GM18870 (cell line): Measurements from ENCODE around the gene DHX32.
"Not testable (repeated sequence)": the region's sequence is repeated elsewhere in the genome, so short reads cannot be mapped to it uniquely, and the experiment has no call there.

ENCODE experiments used
- ATAC-seq: cut with Tn5 transposase; IDR thresholded peaks from one replicate; pipeline ENCODE4 v1.9.1; 2021; ENCODE audit warnings: moderate library complexity; ENCODE audit not compliant: unreplicated experiment

DHX32 gene

DNA sequence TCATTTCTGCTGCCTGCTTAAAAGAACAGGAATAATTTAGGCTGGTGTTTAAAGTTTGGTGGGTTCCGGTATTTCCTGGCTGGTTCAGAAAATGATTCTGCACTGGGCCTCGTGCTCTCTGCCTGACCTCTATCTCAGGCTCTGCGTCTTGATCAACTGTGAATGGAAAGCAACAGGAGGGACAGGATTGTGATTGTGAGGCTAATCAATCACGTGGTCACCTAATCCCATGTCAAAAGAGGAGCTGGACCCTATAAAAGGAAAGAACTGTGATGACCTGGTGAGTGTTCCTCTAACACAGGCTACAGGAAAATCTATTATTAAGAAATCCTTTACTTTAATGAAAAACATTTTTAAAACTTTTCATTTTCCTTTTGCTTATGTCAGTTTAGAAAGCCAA, at the start of gene DHX32:
Gene DHX32, minus strand, starts transcription at position 101 of the 400 bp plus-strand sequence. CDS start 468 bp downstream, outside the sequence.
- no peak for ATAC-seq

- no peak for ATAC-seq
Measured at GRCh38 chr10:125929618-125930017, 48.5 kb upstream of the DHX32 start.

GRCh38 chr10:125928928-125929585, 48.0 kb upstream of the DHX32 start:
- ATAC-seq, result no peak

DNA sequence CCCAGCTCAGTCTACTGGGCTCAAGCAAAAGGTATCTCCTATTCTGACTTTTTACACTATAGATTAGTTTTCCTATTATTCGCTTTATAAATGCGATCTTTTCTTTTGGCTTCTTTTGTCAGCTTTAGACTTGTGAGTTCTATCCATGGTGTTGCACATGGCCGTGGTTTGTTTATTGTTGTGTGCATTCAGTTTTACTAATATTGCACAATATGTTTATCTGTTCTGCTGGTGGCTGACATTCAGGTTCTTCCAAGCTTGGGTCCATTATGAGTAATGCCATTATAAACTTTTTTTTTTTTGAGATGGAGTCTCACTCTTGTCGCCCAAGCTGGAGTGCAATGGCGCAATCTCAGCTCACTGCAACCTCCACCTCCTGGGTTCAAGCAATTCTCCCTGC, 46.2 kb upstream of the DHX32 start:
- not testable (repeated sequence) for ATAC-seq

- ATAC-seq, result no peak
Measured at GRCh38 chr10:125926247-125926646, 45.2 kb upstream of the DHX32 start.

DNA sequence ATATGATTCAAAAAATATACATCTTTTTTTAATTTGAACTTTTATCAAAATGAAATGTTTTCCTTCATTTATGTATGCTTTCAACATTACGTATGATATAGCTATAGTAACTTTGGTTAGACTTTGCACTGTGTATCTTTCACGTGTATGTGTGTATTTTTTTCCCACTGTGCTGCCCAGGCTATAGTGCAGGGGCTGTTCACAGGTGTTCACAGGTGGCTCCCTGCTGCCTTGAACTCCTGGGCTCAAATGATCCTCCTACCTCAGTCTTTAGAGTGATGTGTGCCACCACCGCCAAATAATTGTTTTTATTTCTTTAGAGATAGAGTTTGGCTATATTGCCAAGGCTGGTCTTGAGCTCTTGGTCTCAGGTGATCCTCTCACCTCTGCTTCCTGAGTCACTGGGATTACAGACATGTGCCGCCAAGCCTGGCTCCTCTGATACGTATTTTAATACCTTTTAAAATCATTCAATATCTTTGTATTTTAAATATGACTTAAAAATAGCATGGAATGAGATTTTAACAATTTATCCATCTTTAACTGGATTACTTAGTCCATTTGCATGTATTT, 44.3 kb upstream of the DHX32 start:
- ATAC-seq, result no peak

DNA sequence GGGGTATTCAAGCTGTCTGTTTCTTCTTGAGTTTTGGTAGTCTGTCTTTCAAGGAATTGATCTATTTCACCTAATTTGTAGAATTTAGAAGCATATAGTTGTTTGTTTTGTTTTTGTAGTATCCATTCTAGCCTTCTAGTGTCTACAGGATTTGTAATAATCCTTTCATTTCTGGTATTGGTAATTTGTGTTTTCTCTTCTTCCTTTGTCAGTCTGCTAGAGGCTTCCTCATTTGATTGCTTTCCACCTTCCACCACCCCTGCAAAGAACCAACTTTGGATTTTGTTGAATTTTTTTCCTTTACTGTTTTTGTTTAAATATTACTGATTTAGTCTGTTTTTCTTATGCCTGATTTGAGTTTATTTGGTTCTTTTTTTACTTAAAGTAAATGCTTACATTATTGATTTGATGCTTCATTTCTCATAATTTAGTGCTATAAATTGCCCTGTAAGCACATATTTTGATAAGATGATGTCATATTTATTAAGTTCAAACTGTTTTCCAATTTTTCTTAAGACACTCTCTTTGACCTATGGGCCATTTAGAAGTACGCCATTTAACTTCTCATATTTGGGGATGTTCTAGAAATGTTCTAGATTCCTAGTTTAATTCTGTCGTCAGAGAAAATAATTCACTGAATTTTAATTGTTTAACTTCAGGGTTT, 40.7 kb upstream of the DHX32 start:
- ATAC-seq, result not testable (repeated sequence)

GRCh38 chr10:125917704-125918361, 36.7 kb upstream of the DHX32 start:
- ATAC-seq, result not testable (repeated sequence)

- no peak for ATAC-seq
Measured at GRCh38 chr10:125916977-125917376, 35.9 kb upstream of the DHX32 start.

DNA sequence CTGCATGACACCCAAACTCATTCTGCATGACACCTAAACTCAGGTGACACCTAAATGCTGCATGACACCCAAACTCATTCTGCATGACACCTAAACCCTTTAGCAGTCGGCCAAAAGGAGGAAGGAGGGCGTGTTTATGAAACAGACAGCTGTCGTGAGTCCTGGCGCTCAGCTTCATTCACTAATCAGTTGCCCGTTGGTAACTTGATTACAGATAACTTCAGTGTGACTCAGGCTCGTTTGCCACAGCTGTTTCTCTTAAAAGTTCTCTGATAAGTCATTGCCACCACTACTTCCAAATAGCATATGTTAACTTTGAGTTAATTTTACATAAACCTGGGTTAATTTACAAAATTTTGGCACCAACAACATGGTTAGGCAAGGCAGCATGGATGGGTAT, 32.2 kb upstream of the DHX32 start:
- ATAC-seq, result not testable (repeated sequence)

- no peak for ATAC-seq
Measured at GRCh38 chr10:125911990-125912389, 30.9 kb upstream of the DHX32 start.

- ATAC-seq, result no peak
Measured at GRCh38 chr10:125911145-125911544, 30.1 kb upstream of the DHX32 start.

GRCh38 chr10:125909491-125909890, 28.4 kb upstream of the DHX32 start:
- not testable (repeated sequence) for ATAC-seq

DNA sequence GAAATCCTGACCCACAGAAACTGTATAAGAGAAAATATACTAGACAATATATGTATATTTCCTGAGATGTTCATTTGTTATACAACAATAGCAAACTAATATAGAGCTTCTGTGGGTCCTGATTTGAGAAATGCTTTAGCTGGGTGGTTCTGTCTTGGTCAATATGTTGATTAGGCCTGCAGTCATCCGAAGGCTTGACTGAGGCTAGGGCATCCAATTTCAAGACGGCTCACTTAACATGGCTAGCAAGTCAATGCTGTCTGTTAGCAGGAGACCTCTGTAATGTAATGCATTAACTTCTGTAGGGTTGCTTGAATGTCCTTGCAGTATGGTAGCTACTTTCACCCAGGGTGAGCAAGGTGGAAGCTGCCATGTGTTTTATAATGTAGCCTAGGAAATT, 27.7 kb upstream of the DHX32 start:
- ATAC-seq, result not testable (repeated sequence)

DNA sequence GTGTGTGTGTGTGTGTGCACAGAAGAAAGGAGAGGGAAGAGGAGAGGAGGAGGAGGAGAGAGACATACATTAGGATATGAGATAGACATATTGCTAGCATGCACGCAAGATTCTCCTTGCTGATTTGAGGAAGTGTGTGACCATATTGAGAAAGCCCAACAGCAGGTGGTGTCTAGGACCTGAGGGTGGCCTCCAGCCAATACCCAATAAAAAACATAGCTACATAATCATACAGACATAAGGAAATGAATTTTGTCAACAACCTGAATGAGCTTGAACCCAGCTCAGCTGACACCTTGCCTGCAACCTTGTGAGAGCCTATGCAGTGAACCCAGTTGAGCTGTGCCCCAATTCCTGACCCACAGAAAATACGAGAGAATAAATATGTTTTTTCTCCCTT, 26.5 kb upstream of the DHX32 start:
- not testable (repeated sequence) for ATAC-seq

GRCh38 chr10:125905069-125905994, 24.2 kb upstream of the DHX32 start:
- ATAC-seq, result not testable (repeated sequence)

- ATAC-seq, result not testable (repeated sequence)
Measured at GRCh38 chr10:125903135-125903640, 22.1 kb upstream of the DHX32 start.

- not testable (repeated sequence) for ATAC-seq
Measured at GRCh38 chr10:125900963-125901362, 19.9 kb upstream of the DHX32 start.

DNA sequence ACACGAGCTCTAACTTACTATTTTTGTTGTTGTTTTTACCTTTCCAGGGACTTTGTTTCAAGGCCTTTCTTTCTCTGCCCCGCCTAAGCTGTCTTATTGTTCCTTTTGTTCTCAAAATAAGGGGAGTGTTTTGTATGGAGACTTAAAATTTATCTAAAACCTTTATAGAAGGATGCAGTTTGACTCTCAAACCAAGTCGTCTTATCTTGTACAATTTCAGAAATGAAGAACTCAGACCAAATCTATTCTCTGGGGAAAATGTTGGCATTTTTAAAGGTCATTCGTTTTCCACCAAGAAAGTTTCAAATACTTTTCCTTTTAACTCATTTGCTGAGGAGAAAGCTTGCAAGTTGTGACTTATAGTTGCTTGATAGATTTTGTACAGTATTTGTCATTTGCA, 16.2 kb upstream of the DHX32 start:
- not testable (repeated sequence) for ATAC-seq
